ENCODE data around the gene BID. TPM values are rescaled to one million over a fixed set of nuclear protein-coding genes. Genes with fewer than 3 reads are reported as not detected.

Gene BID
- total RNA-seq, 1 experiment from 2014 or later, result 66.7 TPM

DNA sequence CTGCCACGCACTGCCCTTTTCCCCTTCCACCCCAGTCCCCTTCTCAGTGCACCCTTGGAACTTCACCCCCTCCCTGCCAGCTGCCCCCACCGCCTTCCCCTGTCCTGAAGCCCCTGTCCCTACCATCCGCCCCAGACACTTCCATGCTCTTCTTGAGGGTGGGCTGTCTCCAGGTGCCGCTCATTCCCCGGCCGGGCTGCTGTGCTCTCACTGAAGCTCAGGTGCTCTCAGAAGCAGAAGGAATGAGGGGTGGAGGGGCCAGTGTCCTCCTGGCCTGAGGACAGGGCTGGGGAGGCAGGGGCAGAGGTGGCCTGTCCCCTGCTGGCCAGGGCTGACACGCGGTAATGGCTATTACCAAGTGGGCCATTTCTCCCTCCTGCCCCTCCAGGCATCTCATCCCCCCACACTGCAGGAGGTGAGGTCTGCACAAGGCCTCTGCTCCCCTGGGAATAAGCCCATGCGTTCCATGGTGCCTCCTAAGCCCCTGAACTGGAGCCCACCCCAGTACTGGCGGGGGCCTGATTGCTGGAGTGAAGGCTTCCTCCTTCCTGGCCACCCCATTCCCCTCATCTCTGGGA is 6.6 kb upstream of the BID start:
- intact Hi-C loops (cut with micrococcal nuclease; ENCODE audit: unreplicated experiment), result loop anchor here (5.0 kb wide), 1 partner anchor 39 kb away; no protein-coding TSS in a partner anchor
- Histone ChIP-seq H3K27ac (ENCODE audit: low read length) (no peak overlapping the region), H3K36me3 (ENCODE audit: control insufficient read depth, insufficient read depth, low read length) (no peaks in the 10 kb centered on the region), H3K4me1 (ENCODE audit: control insufficient read depth, insufficient read depth, low read length) (peaks cover 17% of the 10 kb centered on the region), H3K27me3 (ENCODE audit: control insufficient read depth, insufficient read depth, low read length) (no peaks in the 10 kb centered on the region), H3K4me3 (ENCODE audit: low read depth in 2 of 2, low read length in 2 of 2) (no peak overlapping the region), H3K9me3 (ENCODE audit: control insufficient read depth, insufficient read depth, low read depth, low read length) (no peaks in the 10 kb centered on the region)
- TF ChIP-seq POLR2AphosphoS5 (IDR thresholded peaks at IDR 0.05; ENCODE audit: low read depth, low read length) (no peak), TCF7L2 (IDR thresholded peaks at IDR 0.05; ENCODE audit: low read depth, low read length) (no peak), SIN3A (IDR thresholded peaks at IDR 0.05; ENCODE audit: borderline replicate concordance, insufficient read depth, low read depth, low read length) (no peak)
- TF ChIP-seq, protein P1, sequence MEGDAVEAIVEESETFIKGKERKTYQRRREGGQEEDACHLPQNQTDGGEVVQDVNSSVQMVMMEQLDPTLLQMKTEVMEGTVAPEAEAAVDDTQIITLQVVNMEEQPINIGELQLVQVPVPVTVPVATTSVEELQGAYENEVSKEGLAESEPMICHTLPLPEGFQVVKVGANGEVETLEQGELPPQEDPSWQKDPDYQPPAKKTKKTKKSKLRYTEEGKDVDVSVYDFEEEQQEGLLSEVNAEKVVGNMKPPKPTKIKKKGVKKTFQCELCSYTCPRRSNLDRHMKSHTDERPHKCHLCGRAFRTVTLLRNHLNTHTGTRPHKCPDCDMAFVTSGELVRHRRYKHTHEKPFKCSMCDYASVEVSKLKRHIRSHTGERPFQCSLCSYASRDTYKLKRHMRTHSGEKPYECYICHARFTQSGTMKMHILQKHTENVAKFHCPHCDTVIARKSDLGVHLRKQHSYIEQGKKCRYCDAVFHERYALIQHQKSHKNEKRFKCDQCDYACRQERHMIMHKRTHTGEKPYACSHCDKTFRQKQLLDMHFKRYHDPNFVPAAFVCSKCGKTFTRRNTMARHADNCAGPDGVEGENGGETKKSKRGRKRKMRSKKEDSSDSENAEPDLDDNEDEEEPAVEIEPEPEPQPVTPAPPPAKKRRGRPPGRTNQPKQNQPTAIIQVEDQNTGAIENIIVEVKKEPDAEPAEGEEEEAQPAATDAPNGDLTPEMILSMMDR (IDR thresholded peaks at IDR 0.05), result no peak
- TF ChIP-seq, protein P2, sequence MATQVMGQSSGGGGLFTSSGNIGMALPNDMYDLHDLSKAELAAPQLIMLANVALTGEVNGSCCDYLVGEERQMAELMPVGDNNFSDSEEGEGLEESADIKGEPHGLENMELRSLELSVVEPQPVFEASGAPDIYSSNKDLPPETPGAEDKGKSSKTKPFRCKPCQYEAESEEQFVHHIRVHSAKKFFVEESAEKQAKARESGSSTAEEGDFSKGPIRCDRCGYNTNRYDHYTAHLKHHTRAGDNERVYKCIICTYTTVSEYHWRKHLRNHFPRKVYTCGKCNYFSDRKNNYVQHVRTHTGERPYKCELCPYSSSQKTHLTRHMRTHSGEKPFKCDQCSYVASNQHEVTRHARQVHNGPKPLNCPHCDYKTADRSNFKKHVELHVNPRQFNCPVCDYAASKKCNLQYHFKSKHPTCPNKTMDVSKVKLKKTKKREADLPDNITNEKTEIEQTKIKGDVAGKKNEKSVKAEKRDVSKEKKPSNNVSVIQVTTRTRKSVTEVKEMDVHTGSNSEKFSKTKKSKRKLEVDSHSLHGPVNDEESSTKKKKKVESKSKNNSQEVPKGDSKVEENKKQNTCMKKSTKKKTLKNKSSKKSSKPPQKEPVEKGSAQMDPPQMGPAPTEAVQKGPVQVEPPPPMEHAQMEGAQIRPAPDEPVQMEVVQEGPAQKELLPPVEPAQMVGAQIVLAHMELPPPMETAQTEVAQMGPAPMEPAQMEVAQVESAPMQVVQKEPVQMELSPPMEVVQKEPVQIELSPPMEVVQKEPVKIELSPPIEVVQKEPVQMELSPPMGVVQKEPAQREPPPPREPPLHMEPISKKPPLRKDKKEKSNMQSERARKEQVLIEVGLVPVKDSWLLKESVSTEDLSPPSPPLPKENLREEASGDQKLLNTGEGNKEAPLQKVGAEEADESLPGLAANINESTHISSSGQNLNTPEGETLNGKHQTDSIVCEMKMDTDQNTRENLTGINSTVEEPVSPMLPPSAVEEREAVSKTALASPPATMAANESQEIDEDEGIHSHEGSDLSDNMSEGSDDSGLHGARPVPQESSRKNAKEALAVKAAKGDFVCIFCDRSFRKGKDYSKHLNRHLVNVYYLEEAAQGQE (IDR thresholded peaks at IDR 0.05; ENCODE audit: insufficient read depth in 1 of 2, low read depth in 2 of 2, low read length in 1 of 2), result no peak
- BruUV-seq (replicated peaks), result no TSS peak
- ChIA-PET POLR2A (no interaction called here), CTCF (interaction anchor here (1.4 kb wide), 1 partner anchor 38 kb away, joined by 4 read pairs; no protein-coding TSS in a partner anchor)
- no peak for DNase-seq (ENCODE audit: low read depth, low spot score)
- no peak for ATAC-seq
- in situ Hi-C loops (cut with HindIII; ENCODE audit: low pct_unique_long_range_greater_than_20kb, low sequenced_read_pairs), result no loop called here

DNA sequence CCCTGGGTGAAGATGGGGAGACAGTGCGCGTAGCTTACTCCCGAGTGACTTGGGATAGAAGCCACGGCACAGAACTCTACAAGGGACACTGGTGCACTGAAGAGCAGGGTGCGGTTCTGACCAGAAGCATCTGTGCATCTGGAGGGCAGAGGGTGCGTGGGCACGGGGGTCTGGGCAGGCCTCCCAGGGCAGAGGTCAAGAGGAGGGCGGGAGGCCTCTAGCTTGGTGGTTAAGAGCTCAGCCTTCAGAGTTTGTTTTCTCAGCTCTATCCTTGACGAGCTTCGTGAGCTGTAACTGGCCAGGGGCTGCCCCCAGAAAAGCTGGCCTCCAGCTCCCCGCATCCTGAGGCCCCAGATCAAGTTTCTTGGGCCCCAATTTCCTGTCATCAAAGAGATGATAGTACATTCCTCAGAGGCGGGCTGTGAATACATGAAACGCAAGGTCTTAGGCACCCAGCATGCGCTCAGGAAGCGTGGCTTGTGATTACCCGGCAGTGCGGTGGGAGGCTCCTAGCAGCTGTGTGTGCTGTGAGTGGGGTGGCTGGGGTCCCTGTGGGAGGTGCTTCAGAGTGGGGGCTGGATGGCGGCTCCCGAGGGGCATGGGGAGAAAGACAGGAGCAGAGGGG is 6.0 kb upstream of the BID start:
- no peaks in the 10 kb centered on the region for H3K9me3 ChIP-seq (ENCODE audit: control insufficient read depth, insufficient read depth, low read depth, low read length)
- POLR2A ChIA-PET, result no interaction called here
- H3K36me3 ChIP-seq (ENCODE audit: control insufficient read depth, insufficient read depth, low read length), result no peaks in the 10 kb centered on the region
- no peak overlapping the region for H3K27ac ChIP-seq (ENCODE audit: low read length)
- no TSS peak for BruUV-seq (replicated peaks)
- intact Hi-C loops (cut with micrococcal nuclease; ENCODE audit: unreplicated experiment), result loop anchor here (5.0 kb wide), 1 partner anchor 38 kb away; no protein-coding TSS in a partner anchor
- TF ChIP-seq, protein P1 (IDR thresholded peaks at IDR 0.05), result no peak
- TF ChIP-seq SIN3A (IDR thresholded peaks at IDR 0.05; ENCODE audit: borderline replicate concordance, insufficient read depth, low read depth, low read length) (no peak), POLR2AphosphoS5 (IDR thresholded peaks at IDR 0.05; ENCODE audit: low read depth, low read length) (no peak), TCF7L2 (IDR thresholded peaks at IDR 0.05; ENCODE audit: low read depth, low read length) (no peak)
- TF ChIP-seq, protein P2 (IDR thresholded peaks at IDR 0.05; ENCODE audit: insufficient read depth in 1 of 2, low read depth in 2 of 2, low read length in 1 of 2), result no peak
- no peak overlapping the region for H3K4me3 ChIP-seq (ENCODE audit: low read depth in 2 of 2, low read length in 2 of 2)
- DNase-seq (ENCODE audit: low read depth, low spot score) (no peak), ATAC-seq (no peak)
- no peaks in the 10 kb centered on the region for H3K27me3 ChIP-seq (ENCODE audit: control insufficient read depth, insufficient read depth, low read length)
- in situ Hi-C loops (cut with HindIII; ENCODE audit: low pct_unique_long_range_greater_than_20kb, low sequenced_read_pairs), result no loop called here
- CTCF ChIA-PET, result interaction anchor here (0.5 kb wide), 1 partner anchor 474 kb away, joined by 3 read pairs; no protein-coding TSS in a partner anchor
- H3K4me1 ChIP-seq (ENCODE audit: control insufficient read depth, insufficient read depth, low read length), result peaks cover 21% of the 10 kb centered on the region
